ENCODE data around the gene OPN3.

DNA sequence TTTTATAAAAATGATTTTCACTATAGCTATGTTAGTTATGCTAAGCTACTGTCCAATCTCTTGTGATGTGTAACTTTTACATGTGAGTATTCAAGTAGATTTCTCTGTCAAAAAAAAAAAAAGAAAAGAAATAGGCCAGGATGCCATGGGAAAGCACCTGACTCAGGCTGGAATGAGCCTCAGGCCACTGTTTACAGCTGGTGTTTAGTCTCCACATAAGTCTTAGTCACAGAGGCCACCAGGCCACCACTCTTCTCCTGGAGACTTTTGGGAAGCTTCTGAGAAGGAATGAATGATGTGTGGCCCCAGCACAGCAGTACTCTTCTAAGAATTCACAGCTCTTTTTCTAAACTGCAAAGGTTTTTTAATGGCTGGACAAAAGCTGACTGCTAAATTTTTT lies 48.9 kb downstream of the OPN3 start:
- no peak for TF ChIP-seq POLR2AphosphoS5 (IDR thresholded peaks at IDR 0.05)
- TF ChIP-seq EZH2 (IDR thresholded peaks at IDR 0.05; ENCODE audit: borderline replicate concordance, insufficient read depth, low read length, poor library complexity, severe bottlenecking), result no peak
- no peak for TF ChIP-seq EP300 (conservative IDR thresholded peaks at IDR 0.05; ENCODE audit: poor library complexity, severe bottlenecking)
- no peak for TF ChIP-seq SMC3 (conservative IDR thresholded peaks at IDR 0.05; ENCODE audit: poor library complexity)
- TF ChIP-seq, protein P1, sequence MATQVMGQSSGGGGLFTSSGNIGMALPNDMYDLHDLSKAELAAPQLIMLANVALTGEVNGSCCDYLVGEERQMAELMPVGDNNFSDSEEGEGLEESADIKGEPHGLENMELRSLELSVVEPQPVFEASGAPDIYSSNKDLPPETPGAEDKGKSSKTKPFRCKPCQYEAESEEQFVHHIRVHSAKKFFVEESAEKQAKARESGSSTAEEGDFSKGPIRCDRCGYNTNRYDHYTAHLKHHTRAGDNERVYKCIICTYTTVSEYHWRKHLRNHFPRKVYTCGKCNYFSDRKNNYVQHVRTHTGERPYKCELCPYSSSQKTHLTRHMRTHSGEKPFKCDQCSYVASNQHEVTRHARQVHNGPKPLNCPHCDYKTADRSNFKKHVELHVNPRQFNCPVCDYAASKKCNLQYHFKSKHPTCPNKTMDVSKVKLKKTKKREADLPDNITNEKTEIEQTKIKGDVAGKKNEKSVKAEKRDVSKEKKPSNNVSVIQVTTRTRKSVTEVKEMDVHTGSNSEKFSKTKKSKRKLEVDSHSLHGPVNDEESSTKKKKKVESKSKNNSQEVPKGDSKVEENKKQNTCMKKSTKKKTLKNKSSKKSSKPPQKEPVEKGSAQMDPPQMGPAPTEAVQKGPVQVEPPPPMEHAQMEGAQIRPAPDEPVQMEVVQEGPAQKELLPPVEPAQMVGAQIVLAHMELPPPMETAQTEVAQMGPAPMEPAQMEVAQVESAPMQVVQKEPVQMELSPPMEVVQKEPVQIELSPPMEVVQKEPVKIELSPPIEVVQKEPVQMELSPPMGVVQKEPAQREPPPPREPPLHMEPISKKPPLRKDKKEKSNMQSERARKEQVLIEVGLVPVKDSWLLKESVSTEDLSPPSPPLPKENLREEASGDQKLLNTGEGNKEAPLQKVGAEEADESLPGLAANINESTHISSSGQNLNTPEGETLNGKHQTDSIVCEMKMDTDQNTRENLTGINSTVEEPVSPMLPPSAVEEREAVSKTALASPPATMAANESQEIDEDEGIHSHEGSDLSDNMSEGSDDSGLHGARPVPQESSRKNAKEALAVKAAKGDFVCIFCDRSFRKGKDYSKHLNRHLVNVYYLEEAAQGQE (IDR thresholded peaks at IDR 0.05; ENCODE audit: borderline replicate concordance), result no peak
- TF ChIP-seq CTCF (IDR thresholded peaks at IDR 0.05; ENCODE audit: poor library complexity, severe bottlenecking), result no peak
- TF ChIP-seq TAF1 (IDR thresholded peaks at IDR 0.05; ENCODE audit: low read depth), result no peak

Measured in neural cell (in vitro differentiated cells).